ENCODE data around the gene INSIG2. TPM values are rescaled to one million over a fixed set of nuclear protein-coding genes. Genes with fewer than 3 reads are reported as not detected.

Gene INSIG2
- total RNA-seq, 1 experiment from 2014 or later, result 8.7 TPM

DNA sequence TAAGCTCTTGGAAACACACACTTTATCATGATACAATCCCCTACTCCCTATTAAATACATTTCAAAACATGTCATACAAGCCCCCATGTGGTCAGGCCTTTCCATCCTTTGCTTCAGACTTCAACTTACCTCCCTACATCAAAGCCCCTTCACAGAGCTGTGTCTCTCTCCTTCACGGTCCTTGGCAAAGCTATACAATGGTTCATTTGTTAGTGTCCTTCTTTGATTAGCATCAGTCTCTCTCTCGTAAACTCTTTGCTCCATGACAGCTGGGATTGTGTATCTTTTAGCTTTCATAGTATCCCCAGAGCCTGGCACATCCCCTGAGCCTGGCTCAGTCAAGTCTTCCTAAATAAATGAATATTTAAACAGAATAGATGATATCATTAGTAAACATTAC lies 25.6 kb upstream of the INSIG2 start:
- H2BK20ac ChIP-seq (ENCODE audit: low read depth, low read length, poor library complexity, severe bottlenecking), result no peak overlapping the region
- H3K14ac ChIP-seq (ENCODE audit: insufficient read depth, low read length), result no peak overlapping the region
- no peaks in the 10 kb centered on the region for H3K79me2 ChIP-seq (ENCODE audit: insufficient read depth, low read length)
- H4K91ac ChIP-seq (ENCODE audit: insufficient read length, low read depth, low read length), result no peak overlapping the region
- no peak overlapping the region for H3K18ac ChIP-seq (ENCODE audit: insufficient read length, low read depth, low read length)
- Mint-ChIP-seq H3K9me3 (no peaks in the 10 kb centered on the region), H3K4me3 (no peak overlapping the region), H3K36me3 (ENCODE audit: insufficient read depth in 1 of 3, low read depth in 3 of 3) (no peaks in the 10 kb centered on the region), H3K4me1 (peaks cover 2 to 3% of the 10 kb centered on the region in 2 experiments), H3K27ac (no peak overlapping the region), H3K27me3 (ENCODE audit: low read depth) (no peaks in the 10 kb centered on the region)
- H3K9ac ChIP-seq (ENCODE audit: extremely low read depth, insufficient read length, low read length), result no peak overlapping the region
- H3K4ac ChIP-seq (ENCODE audit: low read depth, low read length), result no peak overlapping the region
- no peaks in the 10 kb centered on the region for H3K4me1 ChIP-seq (ENCODE audit: insufficient read depth, low read length)
- H3K56ac ChIP-seq (ENCODE audit: insufficient read length, low read depth, low read length), result no peak overlapping the region
- TF ChIP-seq, protein P1, sequence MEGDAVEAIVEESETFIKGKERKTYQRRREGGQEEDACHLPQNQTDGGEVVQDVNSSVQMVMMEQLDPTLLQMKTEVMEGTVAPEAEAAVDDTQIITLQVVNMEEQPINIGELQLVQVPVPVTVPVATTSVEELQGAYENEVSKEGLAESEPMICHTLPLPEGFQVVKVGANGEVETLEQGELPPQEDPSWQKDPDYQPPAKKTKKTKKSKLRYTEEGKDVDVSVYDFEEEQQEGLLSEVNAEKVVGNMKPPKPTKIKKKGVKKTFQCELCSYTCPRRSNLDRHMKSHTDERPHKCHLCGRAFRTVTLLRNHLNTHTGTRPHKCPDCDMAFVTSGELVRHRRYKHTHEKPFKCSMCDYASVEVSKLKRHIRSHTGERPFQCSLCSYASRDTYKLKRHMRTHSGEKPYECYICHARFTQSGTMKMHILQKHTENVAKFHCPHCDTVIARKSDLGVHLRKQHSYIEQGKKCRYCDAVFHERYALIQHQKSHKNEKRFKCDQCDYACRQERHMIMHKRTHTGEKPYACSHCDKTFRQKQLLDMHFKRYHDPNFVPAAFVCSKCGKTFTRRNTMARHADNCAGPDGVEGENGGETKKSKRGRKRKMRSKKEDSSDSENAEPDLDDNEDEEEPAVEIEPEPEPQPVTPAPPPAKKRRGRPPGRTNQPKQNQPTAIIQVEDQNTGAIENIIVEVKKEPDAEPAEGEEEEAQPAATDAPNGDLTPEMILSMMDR (conservative IDR thresholded peaks at IDR 0.05), result no peak
- no peak overlapping the region for H2BK15ac ChIP-seq (ENCODE audit: low read depth, low read length)
- no peak overlapping the region for H2BK5ac ChIP-seq (ENCODE audit: insufficient read length, low read length)
- no peak overlapping the region for H2BK120ac ChIP-seq (ENCODE audit: low read depth, low read length, poor library complexity, severe bottlenecking)
- no peak overlapping the region for H2BK12ac ChIP-seq (ENCODE audit: insufficient read length, low read depth, low read length)
- H3T11ph ChIP-seq (ENCODE audit: low read length), result no peak overlapping the region
- H4K5ac ChIP-seq (ENCODE audit: insufficient read length, low read depth, low read length), result no peak overlapping the region
- H3K79me1 ChIP-seq (ENCODE audit: insufficient read depth, low read depth, low read length, poor library complexity, severe bottlenecking), result no peaks in the 10 kb centered on the region
- H3K23me2 ChIP-seq (ENCODE audit: insufficient read length, low read depth, low read length, poor library complexity, severe bottlenecking), result no peaks in the 10 kb centered on the region
- H3K23ac ChIP-seq (ENCODE audit: insufficient read length, low read depth, low read length), result no peak overlapping the region
- H4K20me1 ChIP-seq (ENCODE audit: control insufficient read depth, insufficient read depth, insufficient read length), result no peaks in the 10 kb centered on the region
- DNase-seq, result no peak
- H2AFZ ChIP-seq (ENCODE audit: low read length), result no peak overlapping the region
- no peak overlapping the region for H4K8ac ChIP-seq (replicated peaks; ENCODE audit: insufficient read length, low read depth, low read length)
- WGBS (ENCODE audit: extremely low coverage, insufficient read length, low lambda C conversion rate), result no CpG with 5 or more reads among the region's 2 CpGs
- no peak overlapping the region for H3K27ac ChIP-seq (ENCODE audit: insufficient read length, low read depth, low read length)
- H3K9me3 ChIP-seq (ENCODE audit: control insufficient read depth, low read depth, low read length), result no peaks in the 10 kb centered on the region
- H3K27me3 ChIP-seq (ENCODE audit: insufficient read depth, low read length), result no peaks in the 10 kb centered on the region
- H2AK5ac ChIP-seq (ENCODE audit: insufficient read length, low read length), result no peak overlapping the region
- H3K4me2 ChIP-seq (ENCODE audit: insufficient read depth, insufficient read length, low read length), result no peak overlapping the region

Data from H9 (cell line).